HEK293 (cell line): ENCODE measurements around the gene FOXD4.
"Not testable (repeated sequence)": the region's sequence is repeated elsewhere in the genome, so short reads cannot be mapped to it uniquely, and the experiment has no call there.

Experiments
- CTCF ChIA-PET: fragments of 350-600 bp; formaldehyde crosslinking; extraction: SDS; loops from one replicate; lab custom pipeline; 2021; ENCODE audit warnings: antibody characterized with exemption; lab: Yijun Ruan, JAX
- POLR2A ChIA-PET: fragments of 300-600 bp; formaldehyde crosslinking; extraction: SDS; loops from one replicate; lab custom pipeline; 2020; ENCODE audit warnings: antibody characterized with exemption, inconsistent platforms; lab: Yijun Ruan, JAX
- H3K27ac ChIP-seq: fragments of 200-500 bp; sonication (Bioruptor generic); 2 replicates; pipeline ENCODE4 v1.5.1; 2014; ENCODE audit warnings: low read depth, low read length, control low read depth, inconsistent platforms; ENCODE audit errors: extremely low read depth
- H3K36me3 ChIP-seq, 2 experiments: fragments of 200-500 bp in 1 of 2; sonication (Bioruptor generic) in 1 of 2; 1 replicate in 1 of 2; 2 replicates in 1 of 2; pipeline ENCODE4 v1.5.1; 2014 to 2017; ENCODE audit warnings: inconsistent platforms in 2 of 2, low read length in 2 of 2; ENCODE audit not compliant: control insufficient read depth in 2 of 2, insufficient read depth in 1 of 2
- H3K4me1 ChIP-seq: fragments of 200-500 bp; sonication (Bioruptor generic); 2 replicates; pipeline ENCODE4 v1.5.1; 2014; ENCODE audit warnings: mild to moderate bottlenecking, low read length, inconsistent platforms; ENCODE audit not compliant: control insufficient read depth, insufficient read depth
- H3K4me3 ChIP-seq: 2 replicates; pipeline ENCODE4 v1.5.1; 2011; ENCODE audit warnings: low read depth, mild to moderate bottlenecking, control low read depth, low read length, moderate library complexity
- H3K9me3 ChIP-seq: fragments of 200-500 bp; sonication (Bioruptor generic); 2 replicates; pipeline ENCODE4 v1.5.1; 2014; ENCODE audit warnings: low read depth, low read length, inconsistent platforms; ENCODE audit not compliant: control insufficient read depth, insufficient read depth
- GLIS1 ChIP-seq: fragments of 450-650 bp; formaldehyde crosslinking; IDR thresholded peaks from 2 replicates; pipeline ENCODE4 v1.5.1; 2016; ENCODE audit warnings: missing biosample characterization, missing genetic modification characterization
- ZNF335 ChIP-seq: fragments of 450-650 bp; formaldehyde crosslinking; conservative IDR thresholded peaks from 2 replicates; pipeline ENCODE4 v1.5.1; 2016; ENCODE audit warnings: missing biosample characterization, missing genetic modification characterization
- ZNF600 ChIP-seq: fragments of 450-650 bp; formaldehyde crosslinking; IDR thresholded peaks from 2 replicates; pipeline ENCODE4 v1.5.1; 2016; ENCODE audit warnings: missing biosample characterization, missing genetic modification characterization
- TF ChIP-seq, protein P1 (sequence below): fragments of 450-650 bp; formaldehyde crosslinking; IDR thresholded peaks from 2 replicates; pipeline ENCODE4 v1.5.1; 2016; ENCODE audit warnings: missing biosample characterization, missing genetic modification characterization
- TF ChIP-seq, protein P2 (sequence below): fragments of 450-650 bp; formaldehyde crosslinking; IDR thresholded peaks from 2 replicates; pipeline ENCODE4 v1.5.1; 2017; ENCODE audit warnings: missing biosample characterization, missing genetic modification characterization

The FOXD4 gene

DNA sequence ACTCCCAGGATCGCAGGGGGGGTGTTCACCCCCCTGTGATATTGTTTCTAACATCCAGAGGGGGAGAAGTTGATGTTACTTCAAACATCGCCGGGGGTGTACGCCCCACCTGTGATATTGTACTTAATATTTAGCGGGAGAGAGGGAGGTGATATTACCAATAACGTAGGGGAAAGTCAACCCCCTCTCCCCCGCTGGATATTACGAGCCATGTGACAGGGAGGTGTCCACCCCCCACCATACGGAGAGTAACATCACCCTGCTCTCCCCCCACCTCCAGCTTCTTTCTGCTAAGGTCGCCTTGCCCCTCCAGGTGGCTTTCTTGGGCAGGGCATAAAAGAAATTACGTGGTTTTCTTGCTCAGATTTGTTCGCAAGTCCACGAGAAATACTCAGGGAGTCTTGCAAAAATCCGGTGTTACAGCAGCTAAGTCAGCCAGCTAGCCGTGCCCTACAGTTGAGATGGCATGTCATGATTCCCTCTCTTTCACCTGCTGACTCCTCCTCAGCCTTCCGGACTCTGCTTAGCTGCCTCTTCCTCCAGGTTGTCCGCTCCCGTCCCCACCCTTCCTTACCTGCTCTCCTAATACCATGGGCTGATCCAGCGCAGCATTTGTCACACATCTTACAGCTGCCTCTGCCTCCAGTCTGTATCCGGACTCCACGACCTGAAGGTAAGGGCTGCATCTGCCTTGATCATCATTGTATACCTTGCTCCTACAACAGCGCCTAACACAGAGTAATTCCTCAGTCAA, 9.3 kb downstream of the FOXD4 start:
- POLR2A ChIA-PET: not testable (repeated sequence)
- peak; percentile 19; the same call in 1 of the 2 replicates for TF ChIP-seq ZNF600 (tag by site-specific recombination)
- TF ChIP-seq, protein P1, sequence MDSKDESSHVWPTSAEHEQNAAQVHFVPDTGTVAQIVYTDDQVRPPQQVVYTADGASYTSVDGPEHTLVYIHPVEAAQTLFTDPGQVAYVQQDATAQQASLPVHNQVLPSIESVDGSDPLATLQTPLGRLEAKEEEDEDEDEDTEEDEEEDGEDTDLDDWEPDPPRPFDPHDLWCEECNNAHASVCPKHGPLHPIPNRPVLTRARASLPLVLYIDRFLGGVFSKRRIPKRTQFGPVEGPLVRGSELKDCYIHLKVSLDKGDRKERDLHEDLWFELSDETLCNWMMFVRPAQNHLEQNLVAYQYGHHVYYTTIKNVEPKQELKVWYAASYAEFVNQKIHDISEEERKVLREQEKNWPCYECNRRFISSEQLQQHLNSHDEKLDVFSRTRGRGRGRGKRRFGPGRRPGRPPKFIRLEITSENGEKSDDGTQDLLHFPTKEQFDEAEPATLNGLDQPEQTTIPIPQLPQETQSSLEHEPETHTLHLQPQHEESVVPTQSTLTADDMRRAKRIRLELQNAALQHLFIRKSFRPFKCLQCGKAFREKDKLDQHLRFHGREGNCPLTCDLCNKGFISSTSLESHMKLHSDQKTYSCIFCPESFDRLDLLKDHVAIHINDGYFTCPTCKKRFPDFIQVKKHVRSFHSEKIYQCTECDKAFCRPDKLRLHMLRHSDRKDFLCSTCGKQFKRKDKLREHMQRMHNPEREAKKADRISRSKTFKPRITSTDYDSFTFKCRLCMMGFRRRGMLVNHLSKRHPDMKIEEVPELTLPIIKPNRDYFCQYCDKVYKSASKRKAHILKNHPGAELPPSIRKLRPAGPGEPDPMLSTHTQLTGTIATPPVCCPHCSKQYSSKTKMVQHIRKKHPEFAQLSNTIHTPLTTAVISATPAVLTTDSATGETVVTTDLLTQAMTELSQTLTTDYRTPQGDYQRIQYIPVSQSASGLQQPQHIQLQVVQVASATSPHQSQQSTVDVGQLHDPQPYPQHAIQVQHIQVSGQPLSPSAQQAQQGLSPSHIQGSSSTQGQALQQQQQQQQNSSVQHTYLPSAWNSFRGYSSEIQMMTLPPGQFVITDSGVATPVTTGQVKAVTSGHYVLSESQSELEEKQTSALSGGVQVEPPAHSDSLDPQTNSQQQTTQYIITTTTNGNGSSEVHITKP (tag by site-specific recombination): peak; percentile 94
- peak; percentile 38 for TF ChIP-seq ZNF335 (tag by site-specific recombination)
- TF ChIP-seq, protein P2, sequence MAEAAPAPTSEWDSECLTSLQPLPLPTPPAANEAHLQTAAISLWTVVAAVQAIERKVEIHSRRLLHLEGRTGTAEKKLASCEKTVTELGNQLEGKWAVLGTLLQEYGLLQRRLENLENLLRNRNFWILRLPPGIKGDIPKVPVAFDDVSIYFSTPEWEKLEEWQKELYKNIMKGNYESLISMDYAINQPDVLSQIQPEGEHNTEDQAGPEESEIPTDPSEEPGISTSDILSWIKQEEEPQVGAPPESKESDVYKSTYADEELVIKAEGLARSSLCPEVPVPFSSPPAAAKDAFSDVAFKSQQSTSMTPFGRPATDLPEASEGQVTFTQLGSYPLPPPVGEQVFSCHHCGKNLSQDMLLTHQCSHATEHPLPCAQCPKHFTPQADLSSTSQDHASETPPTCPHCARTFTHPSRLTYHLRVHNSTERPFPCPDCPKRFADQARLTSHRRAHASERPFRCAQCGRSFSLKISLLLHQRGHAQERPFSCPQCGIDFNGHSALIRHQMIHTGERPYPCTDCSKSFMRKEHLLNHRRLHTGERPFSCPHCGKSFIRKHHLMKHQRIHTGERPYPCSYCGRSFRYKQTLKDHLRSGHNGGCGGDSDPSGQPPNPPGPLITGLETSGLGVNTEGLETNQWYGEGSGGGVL: peak; percentile 54; the same call in 1 of the 2 replicates
- TF ChIP-seq GLIS1 (tag by site-specific recombination): 0 out of 2 replicates have a peak, but pooled peaks have one; percentile 13
- TF ChIP-seq, all 188 proteins: peak for 5; not testable (repeated sequence) for 183
- not testable (repeated sequence) for H3K4me3 ChIP-seq

DNA sequence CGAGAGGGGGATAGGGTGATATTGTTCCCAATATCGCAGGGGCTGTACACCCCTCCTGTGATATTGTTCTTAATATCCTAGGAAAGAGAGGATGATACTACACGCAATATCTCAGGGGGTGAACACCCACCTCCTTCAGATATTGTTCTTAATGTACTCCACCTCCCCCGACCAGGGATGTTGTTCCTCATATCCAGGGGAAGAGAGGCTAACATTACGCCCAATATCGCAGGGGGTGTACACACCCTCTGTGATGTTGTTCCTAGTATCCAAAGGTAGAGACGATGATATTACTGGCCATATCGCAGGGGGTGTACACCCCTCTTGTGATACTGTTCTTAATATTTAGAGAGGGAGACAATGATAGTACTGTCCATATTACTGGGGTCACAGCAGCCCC, 12.2 kb downstream of the FOXD4 start:
- H3K36me3 ChIP-seq, H3K4me1 ChIP-seq, H3K27ac ChIP-seq, H3K9me3 ChIP-seq, CTCF ChIA-PET, POLR2A ChIA-PET, H3K4me3 ChIP-seq: not testable (repeated sequence)

More for the DNA sequence above, 9.3 kb downstream of the FOXD4 start:
- H3K27ac ChIP-seq, H3K36me3 ChIP-seq, H3K9me3 ChIP-seq, H3K4me1 ChIP-seq, CTCF ChIA-PET: not testable (repeated sequence)

DNA sequence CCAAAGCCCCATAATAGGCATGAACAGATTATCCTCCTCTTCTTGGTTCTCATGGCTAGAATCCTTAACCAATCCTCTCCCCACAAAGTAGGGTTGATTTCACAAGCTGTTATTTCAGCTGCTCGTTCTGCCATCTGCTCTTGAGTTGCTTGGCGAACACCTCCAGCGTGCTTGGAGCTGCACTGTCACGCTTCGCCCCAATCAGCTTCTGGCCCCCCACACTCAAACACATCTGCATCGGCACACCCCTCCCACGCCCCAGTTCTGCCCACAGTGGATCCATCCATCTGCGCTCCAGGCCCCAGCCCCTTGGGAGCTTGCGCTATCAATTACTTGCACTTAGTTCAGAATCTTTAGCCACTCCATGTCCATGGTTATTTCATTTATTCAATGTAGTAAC, 17.8 kb downstream of the FOXD4 start:
- CTCF ChIA-PET, H3K27ac ChIP-seq, H3K9me3 ChIP-seq, POLR2A ChIA-PET, H3K36me3 ChIP-seq, H3K4me1 ChIP-seq, H3K4me3 ChIP-seq: not testable (repeated sequence)

DNA sequence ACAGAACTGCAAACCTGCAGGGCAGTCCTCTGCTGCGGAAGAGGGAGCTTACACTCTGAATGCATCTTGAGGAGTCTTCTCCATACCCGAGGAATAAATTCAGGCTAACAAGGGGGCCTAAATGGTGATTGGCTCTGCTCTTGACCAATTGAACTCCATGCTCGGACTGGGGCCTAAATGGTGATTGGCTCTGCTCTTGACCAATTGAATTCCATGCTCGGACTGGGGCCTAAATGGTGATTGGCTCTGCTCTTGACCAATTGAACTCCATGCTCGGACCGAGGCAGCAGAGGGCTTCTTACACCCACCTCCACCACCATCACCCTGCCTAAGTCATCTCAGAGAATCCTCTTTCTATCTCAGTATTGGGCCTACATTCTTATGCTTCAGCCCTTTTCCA, 18.4 kb downstream of the FOXD4 start:
- H3K27ac ChIP-seq, CTCF ChIA-PET, H3K36me3 ChIP-seq, H3K4me1 ChIP-seq, POLR2A ChIA-PET, H3K9me3 ChIP-seq, H3K4me3 ChIP-seq: not testable (repeated sequence)

DNA sequence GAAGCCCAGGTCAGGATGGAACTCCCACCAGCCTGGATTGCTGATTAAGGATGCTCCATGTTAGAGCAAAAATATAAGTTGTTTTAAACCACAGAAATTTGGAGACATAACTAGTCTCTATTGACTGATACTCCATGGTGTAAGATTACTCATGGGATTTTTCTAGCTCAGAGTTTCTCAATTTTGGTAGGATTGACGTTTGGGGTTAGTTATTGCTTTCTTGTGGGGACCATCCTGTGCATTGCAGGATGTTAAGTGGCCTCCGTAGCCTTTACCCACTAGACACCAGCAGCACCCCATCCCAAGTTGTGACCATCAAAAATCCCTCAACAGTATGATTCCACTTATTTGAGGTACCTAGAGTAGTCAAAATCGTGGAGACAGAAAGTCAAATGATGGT, 19.4 kb downstream of the FOXD4 start:
- POLR2A ChIA-PET, H3K4me3 ChIP-seq, H3K27ac ChIP-seq, CTCF ChIA-PET, H3K36me3 ChIP-seq, H3K9me3 ChIP-seq, H3K4me1 ChIP-seq: not testable (repeated sequence)

DNA sequence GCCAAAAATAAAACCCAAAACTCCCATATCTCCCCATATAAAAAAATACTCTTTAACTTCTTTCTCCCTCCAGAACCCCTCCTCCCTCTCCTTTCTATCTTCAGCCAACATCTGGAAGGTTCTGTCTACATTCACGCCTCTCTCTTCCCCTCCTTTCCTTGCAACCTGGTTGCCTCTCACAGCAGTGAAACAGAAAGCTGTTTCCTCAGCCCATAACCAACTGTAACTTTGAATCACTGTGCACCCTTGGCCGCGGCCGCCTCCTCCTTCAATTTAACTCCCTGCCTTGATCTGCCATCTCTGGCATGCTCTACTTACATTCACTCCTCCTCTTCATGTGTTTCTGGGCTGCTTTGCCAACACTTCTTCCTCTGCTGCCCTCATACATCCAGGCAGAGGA, 23.2 kb downstream of the FOXD4 start:
- POLR2A ChIA-PET, H3K4me3 ChIP-seq, CTCF ChIA-PET, H3K9me3 ChIP-seq, H3K27ac ChIP-seq, H3K36me3 ChIP-seq, H3K4me1 ChIP-seq: not testable (repeated sequence)

DNA sequence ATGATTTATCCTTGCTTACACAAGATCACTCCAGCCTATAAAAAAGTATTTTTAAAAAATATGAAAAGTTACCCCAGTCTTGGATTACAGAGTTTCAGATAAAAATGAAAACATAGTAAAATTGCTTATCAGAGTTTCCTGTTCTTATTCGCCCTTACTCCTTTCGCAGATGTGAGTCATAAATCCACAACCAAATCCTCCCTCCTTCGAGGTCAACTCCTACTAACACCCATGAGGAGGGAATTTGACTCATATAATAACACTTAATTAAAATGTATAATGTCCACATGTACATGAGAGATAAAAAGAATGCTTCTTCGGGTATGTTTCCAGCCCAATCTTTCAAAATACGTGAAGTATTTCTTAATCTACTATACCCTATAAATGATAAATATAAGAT, 23.9 kb downstream of the FOXD4 start:
- POLR2A ChIA-PET, H3K27ac ChIP-seq, H3K4me1 ChIP-seq, H3K36me3 ChIP-seq, H3K9me3 ChIP-seq, H3K4me3 ChIP-seq, CTCF ChIA-PET: not testable (repeated sequence)

DNA sequence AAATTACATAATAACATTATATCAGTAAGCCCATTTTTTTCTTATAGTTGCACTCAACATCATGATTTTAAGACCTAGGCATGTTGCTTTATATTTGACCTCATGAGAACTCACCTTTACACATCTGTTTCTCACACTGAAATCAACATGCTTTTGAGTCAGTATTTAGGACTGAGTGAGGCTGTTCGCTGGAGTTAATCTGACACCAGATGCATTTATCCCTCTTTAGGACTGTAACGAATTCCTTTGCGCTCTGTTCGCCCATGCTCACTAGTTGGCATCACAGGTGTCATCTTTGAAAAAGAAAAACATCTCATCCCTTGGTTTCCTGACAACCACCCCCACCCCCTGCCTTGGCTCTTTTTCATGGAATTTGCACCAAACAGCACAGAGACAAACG, 24.3 kb downstream of the FOXD4 start:
- H3K36me3 ChIP-seq, H3K4me3 ChIP-seq, CTCF ChIA-PET, H3K27ac ChIP-seq, H3K9me3 ChIP-seq, H3K4me1 ChIP-seq, POLR2A ChIA-PET: not testable (repeated sequence)
